ENCODE results near the gene CNPY3. TPM values are rescaled to one million over a fixed set of nuclear protein-coding genes. Genes with fewer than 3 reads are reported as not detected.

Gene CNPY3
- total RNA-seq, 1 experiment from 2014 or later = 78.3 TPM

DNA sequence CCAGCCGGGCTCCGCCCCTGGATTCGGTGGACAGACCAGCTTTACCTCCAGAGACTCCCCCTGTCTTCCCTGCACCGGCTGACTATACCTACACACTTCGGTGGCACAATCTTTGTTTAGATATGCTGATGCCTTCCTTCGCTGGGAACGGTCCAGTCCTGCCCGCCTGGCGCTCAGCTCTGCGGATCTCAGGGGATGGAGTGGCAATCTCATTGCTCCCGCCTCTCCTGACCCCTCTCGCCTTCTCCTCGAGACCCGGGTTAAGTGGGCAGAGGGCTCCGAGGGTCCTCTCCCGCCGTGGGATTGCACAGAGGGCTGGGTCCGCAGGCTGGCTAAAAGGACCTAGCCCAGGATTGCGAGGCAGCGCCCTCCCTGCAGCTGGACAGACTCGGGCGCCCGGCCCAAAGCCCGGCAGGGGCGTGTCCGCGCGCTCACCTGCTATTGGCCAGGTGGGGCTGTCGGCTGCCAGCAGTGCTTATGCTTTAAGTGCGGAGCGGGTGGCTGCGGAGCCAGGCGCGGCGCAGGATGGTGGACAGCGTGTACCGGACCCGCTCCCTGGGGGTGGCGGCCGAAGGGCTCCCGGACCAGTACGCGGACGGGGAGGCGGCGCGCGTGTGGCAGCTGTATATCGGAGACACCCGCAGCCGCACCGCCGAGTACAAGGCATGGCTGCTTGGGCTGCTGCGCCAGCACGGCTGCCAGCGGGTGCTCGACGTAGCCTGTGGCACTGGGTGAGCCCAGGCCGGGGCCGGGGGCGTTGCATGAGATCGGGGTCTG lies 31.2 kb downstream of the CNPY3 start, which contains the start of gene GNMT:
Gene GNMT (plus strand): TSS at position 512 of the 777 bp plus-strand sequence. CDS start 14 bp downstream, at position 526.
- peak; percentile 41 for DNase-seq (ENCODE audit: low read depth)

DNA sequence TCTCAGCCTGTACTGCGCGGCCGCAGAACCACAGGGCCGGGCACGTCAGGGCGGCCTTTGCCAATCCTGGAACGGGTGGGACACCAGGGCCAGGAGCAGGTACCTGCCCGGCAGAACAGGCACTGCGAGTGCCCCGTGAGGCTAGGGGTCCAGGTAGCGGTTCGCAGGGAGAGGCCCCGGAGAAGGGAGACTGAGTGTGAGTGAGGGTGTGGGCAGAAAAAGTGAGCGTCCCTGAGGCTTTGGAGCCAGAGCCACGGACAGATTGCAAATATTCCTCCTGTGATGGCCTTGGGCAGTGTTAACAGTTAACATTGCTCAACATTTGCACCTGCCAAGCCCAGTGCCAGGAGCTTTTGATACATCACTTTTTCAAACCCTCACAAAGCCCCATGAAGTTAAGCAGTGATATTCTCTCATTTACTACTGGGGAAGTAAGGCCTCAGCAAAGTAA lies 31.8 kb downstream of the CNPY3 start:
- DNase-seq (ENCODE audit: low read depth) = no peak

GRCh38 chr6:42962096-42962495 lies 32.8 kb downstream of the CNPY3 start:
- no peak for DNase-seq (ENCODE audit: low read depth)

- DNase-seq (ENCODE audit: low read depth) = no peak
These were observed 33.4 kb downstream of the CNPY3 start for GRCh38 chr6:42962502-42963178.

- DNase-seq (ENCODE audit: low read depth) = no peak
These were observed 34.0 kb downstream of the CNPY3 start for GRCh38 chr6:42963179-42963854.

DNA sequence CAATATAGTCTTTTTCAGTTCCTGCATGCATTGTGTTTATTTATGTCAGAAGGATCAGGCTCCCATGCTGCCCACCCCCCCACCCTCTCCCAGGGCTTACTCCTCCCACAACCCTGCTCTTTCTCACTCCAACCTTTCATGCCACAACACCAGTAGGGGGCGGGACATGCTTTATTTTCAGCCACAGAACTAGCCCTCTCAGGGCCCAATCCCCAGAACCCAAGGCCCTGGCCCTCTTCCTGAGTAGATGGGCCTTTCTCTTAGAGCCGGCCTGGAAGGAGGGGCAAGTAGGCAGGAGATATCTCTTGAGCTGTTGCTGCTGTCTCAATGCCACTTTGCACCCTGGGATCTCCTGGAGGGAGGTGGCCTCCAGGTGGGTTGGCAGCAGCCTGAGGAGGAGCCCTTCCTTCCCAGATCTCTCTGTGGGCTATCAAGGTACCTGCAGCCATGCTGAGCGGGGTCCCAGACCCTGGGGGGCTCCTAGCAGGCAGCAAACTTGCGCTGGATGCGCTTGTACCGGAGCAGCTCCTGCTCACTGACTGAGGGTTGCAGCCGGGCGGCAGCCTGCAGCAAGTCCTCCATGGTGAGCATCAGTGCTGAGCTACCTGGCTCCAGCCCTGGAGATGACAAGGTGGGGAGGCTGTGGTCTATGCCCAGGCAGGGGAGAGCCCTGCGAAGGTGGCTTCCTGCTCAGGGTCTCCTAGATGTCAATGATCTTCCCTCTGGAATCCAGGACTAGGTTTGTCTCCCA lies 34.8 kb downstream of the CNPY3 start:
- DNase-seq (ENCODE audit: low read depth) = peak; percentile 58

DNA sequence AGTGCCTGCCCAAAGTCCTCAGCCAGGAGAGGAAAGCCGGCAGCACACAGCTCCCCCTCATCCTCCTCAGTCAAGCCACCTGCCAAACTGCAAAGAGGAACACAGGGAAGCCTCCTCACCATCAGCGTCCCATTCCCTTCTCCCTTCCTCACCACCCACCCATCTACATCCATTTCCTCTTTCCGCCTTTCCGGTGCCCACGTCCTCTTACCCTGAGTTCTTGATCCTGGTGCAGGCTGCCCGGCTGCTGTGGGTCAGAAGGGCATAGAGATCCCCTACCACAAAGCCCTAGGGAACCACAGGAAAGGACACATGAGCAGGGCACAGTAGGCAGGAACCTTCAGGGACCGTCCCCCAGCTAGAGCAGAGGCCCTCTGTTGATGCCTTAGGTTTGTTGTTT lies 37.3 kb downstream of the CNPY3 start:
- DNase-seq (ENCODE audit: low read depth) = no peak

DNA sequence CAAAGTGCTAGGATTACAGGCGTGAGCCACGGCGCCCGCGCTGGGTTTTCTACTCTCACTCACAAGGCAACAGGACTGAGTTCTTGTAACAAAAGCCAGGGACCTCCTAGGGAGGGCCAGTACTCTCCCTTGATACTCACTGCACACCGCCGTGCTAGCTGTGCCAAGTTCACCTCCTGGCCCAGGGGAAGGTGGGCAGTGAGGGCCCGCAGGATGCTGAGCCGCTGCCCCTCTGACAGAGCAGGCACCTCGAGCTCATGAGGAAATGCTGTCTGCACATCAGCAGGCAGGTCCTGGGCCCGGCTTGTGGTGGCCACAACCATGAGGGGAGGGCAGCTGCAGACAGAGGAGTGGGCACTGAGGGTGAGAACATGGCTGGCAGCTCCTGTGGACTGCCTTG lies 37.9 kb downstream of the CNPY3 start:
- DNase-seq (ENCODE audit: low read depth) = no peak

- no peak for DNase-seq (ENCODE audit: low read depth)
These were observed 38.9 kb downstream of the CNPY3 start for GRCh38 chr6:42968126-42968701.

DNA sequence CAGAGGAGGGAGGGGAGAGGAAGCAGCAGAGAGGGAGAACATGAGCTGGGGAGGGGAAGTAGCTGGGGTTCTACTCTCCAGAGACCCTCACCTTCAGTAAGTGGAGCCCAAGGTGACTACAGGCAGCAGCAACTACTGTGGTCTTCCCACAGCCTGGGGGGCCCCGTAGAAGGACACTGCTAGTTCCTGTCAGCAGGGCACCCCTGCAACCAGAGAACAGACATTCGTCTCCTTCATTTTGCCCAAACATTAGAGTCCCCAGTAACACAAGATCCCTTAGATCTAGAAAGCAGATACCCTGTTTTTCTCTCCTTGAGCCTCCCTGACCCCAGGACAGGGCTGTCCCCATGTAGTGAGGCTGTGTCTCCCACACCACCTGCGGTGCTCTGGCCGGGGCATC lies 39.5 kb downstream of the CNPY3 start:
- no peak for DNase-seq (ENCODE audit: low read depth)

GRCh38 chr6:42969431-42969830 lies 40.2 kb downstream of the CNPY3 start:
- DNase-seq (ENCODE audit: low read depth) = no peak

GRCh38 chr6:42969934-42970333 lies 40.7 kb downstream of the CNPY3 start:
- DNase-seq (ENCODE audit: low read depth) = no peak

DNA sequence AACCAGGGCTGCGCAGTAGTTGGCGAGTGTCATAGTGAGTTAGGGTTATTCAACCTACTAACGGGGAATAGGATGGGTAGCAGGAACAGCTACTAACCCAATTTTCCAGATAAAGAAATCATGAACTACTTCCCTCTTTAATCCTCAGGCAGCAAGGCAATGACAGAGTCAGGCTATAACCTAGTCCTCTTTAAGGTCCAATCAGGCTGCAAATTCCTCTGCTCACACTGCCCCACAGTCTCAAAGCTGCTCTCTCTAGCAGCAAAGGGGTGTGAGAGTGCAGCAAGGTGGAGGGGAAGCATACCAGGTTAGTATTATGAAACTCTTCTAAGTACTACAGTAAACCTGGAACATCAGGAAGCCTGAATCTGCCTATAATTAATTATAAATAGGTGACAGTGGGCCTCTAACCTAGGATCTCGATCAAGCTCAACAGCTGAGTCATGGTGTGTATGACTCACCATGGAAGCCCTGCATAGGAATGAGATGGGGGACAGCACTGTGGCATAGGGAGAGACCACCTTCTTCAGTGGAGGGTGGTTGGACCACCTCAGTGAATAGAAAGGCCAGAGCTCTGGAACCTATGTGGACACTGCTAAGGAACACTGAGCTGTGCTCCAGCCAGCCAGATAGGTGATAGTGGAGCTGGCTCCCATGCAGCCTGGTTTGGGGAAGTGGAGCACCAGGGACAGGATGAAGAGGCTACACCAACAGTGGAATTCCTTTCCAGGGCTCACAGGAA lies 41.8 kb downstream of the CNPY3 start:
- peak; percentile 63 for DNase-seq (ENCODE audit: low read depth)

GRCh38 chr6:42971746-42972327 lies 42.6 kb downstream of the CNPY3 start:
- DNase-seq (ENCODE audit: low read depth) = no peak

- DNase-seq (ENCODE audit: low read depth) = no peak
These were observed 44.6 kb downstream of the CNPY3 start for GRCh38 chr6:42973926-42974325.

- no peak for DNase-seq (ENCODE audit: low read depth)
These were observed 45.7 kb downstream of the CNPY3 start for GRCh38 chr6:42974919-42975505.

GRCh38 chr6:42978487-42978838 lies 49.2 kb downstream of the CNPY3 start:
- DNase-seq (ENCODE audit: low read depth) = peak; percentile 52

- peak; percentile 90 for DNase-seq (ENCODE audit: low read depth)
These were observed 49.7 kb downstream of the CNPY3 start, which contains the start of gene PEX6 for GRCh38 chr6:42978839-42979522. PEX6 (minus strand) TSS chr6:42979181; CDS start chr6:42979150, 31 bp downstream.

GRCh38 chr6:42979523-42980177 lies 50.4 kb downstream of the CNPY3 start:
- DNase-seq (ENCODE audit: low read depth) = peak; percentile 58

Data from M059J (cell line).